RPMI8226 (cell line): ENCODE data around the gene MMP26.
"Not testable (repeated sequence)": the region's sequence is repeated elsewhere in the genome, so short reads cannot be mapped to it uniquely, and the experiment has no call there.

ENCODE experiments used
- DNase-seq: peaks from one replicate; pipeline ENCODE4 v3.0.0-alpha.2; 2015

Gene MMP26

GRCh38 chr11:4704054-4704789 lies at the start of gene MMP26:
TSS of gene MMP26 (plus strand) at chr11:4704784.
- DNase-seq = no peak

GRCh38 chr11:4658629-4659445 lies 45.7 kb upstream of the MMP26 start:
- DNase-seq = no peak

DNA sequence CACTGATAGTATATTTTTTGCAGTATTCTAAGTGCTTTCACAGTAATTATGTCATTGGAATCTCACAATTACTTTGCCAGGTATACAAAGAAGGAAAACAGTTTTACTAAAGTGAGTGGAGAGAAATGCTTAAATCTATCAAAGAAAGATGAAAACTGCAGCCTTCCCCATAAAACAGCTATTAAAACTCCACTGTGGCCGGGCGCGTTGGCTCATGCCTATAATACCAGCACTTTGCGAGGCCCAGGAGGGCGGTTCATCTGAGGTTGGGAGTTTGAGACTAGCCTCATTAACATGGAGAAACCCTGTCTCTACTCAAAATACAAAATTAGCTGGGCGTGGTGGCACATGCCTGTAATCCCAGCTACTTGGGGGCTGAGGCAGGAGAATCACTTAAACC lies 41.7 kb upstream of the MMP26 start:
- no peak for DNase-seq

DNA sequence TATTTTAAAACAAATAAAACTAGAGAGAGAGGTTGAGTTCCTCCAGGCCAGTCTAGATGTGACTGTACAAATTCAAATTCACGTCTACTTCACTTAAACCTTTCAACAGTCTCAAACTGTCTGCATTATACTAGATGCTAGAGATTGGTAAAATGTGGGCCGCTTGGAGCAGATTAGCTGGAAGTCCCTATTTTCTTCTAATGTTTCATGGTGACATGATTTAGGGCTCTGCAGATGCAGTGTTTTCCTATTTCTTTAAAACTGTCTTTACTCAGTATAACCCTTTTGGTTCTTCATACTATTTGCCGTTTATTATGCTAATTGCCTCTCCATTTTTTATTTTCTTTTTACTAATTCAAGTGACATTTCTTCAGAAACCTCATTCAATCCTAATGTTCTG lies 40.4 kb upstream of the MMP26 start:
- no peak for DNase-seq

DNA sequence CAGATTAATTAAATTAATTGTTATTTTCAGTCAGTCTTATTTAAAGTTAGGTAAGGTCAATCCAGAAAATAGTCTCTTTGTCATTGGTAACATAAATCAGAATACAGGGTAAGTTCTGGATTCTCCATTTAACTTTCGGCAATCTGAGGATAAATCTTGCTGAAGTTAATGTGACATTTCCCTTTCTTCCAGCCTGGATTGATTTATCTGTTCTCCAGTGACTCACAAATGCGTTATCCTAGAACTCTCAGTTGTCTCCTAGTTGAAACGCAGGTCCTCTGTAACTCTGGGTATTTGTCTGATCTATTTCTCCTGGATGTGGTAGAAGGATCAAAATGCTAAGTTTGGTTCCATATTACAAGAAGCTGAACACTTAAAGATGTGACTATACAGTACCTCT lies 39.8 kb upstream of the MMP26 start:
- DNase-seq = no peak

GRCh38 chr11:4665424-4665823 lies 39.2 kb upstream of the MMP26 start:
- no peak for DNase-seq

DNA sequence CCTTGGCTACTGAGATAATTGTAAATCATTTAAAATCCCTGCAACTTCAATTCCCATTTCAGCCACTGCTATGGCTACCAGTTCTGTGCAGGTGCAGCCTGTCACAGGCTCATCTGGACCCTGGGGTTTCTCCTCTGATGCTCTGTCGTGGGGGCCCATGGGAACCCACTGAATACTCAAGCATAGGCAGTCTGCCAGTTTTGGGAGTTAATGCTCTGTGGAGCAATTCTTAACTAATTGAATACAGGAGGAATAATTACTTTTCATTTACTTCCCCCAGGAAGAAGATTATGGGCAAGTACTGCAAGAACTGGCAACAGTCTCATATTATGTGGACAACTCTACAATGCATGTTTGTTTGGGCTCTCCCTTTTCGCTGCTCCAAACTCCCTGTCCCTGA lies 32.8 kb upstream of the MMP26 start:
- no peak for DNase-seq

DNA sequence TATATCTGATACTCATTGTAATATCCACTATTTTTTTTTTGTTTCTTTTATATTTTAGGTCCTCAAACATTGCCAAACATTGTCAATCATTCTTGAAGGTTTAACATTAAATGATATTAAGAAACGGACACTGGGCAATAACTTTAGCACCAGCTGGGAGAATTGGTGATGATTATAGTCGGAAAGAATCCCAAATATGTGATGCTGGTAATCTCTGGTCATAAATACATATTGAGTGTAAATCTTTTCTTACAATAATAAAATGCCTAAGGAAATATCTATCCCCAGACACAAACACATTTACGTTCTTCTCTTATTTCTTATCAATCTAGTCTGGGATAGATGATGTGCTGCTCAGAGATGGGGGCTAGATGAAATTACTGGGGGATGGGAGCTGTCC lies 32.1 kb upstream of the MMP26 start:
- no peak for DNase-seq

DNA sequence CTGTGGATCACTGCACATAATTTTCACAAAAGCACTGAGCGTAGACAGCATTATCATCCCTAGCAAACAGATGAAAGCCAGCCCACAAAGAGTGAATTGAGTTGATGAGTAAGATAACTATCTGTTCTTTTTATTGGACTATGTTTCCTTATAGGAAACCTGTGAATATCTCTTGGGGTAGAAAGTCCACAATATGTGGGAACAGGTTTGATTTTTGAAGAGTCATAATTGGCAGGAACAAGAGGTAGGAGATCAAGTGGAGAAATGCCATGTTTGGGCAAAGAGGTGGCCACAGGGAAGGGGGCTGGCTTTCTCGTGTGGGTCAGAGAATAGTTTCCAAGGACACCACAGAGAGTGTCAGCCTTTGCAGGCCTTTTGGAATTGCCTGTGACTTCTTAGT lies 30.8 kb upstream of the MMP26 start:
- DNase-seq = no peak

DNA sequence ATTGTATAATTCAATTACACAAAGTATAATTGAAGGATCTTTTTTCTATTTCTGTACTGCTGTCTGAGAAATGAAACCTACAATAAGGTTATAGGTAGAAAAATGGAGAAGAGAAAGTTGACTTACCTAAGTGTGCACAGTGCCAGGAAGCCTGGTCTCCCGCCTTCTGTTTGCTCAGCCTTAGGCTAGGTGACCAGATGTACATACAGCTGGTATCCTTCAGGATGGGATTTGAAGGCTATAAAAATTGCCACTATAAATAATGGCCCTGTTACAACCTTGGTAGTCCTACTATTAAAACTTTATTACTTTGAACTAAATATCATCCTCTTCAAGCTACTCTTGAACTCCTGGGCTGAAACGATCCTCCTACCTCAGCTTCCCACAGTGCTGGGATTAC lies 26.6 kb upstream of the MMP26 start:
- no peak for DNase-seq

GRCh38 chr11:4680341-4680740 lies 24.2 kb upstream of the MMP26 start:
- DNase-seq = no peak

GRCh38 chr11:4682623-4683419 lies 21.8 kb upstream of the MMP26 start:
- no peak for DNase-seq

DNA sequence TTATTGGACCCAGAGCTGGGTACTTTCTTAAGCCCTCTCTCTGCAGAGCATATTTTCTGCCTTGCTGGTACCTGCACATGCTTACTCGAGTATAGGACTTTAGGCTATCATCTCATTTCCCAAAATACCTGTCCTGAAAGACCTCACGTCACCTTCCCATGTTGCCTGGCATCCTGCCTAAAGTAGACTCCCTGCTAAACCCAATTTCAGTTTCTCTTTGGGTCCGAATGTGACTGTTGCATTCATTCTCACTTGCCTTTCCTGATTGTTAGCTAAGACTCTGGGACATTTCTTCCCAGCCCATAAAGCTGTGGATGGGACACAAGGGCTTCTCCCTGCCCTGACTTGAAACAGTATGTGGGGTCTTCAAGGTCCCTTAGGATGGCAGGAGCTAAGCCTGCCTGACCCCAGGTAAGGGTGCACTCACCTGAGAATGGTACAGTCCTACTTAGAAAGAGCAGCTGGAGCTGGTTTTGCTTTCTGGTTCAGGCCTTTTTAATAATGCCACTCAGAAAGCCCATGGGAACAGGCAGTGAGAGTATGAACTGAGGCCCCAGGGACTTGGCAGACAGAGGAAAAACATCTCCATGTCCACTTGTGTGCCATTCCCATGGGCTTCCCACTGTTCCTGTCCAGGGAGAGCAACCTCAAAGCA lies 19.8 kb upstream of the MMP26 start:
- DNase-seq = peak; percentile 6

GRCh38 chr11:4695442-4695841 lies 9.1 kb upstream of the MMP26 start:
- DNase-seq = no peak

- DNase-seq = no peak
Observed at GRCh38 chr11:4697585-4697984, 7.0 kb upstream of the MMP26 start, which contains the start of gene OR51E2. TSS of gene OR51E2 (minus strand) at chr11:4697853. CDS start at chr11:4682711, 15,142 bp downstream.

- DNase-seq = no peak
Observed at GRCh38 chr11:4699697-4700435, 4.7 kb upstream of the MMP26 start.

- DNase-seq = no peak
Observed at GRCh38 chr11:4700436-4700820, 4.2 kb upstream of the MMP26 start.

DNA sequence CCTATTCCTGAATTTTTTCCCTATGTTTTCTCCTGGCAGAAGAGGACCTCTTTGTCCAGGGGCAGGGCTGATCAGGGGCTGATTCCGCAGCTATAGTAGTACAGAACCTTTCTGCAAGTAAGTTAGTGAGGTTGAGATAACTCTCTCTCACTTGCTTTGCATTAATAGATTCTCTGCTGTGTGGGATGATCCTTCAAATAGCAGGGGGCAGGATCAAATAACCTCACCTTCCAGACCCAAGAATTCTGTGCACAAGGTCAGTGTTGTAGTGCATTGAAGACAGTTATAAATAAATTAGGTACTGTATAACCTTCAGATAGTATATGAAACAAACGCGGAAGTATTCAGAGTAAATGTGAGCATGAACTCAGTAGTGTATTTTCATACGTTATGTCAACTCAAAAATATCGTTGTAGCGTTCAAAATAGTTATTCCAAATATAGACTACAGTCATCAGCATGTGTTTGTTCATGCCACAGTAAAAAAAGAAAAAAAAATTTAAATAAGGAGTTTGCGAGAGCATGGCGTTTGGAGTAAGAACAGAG lies 278 bp downstream of the MMP26 start:
- DNase-seq = no peak

DNA sequence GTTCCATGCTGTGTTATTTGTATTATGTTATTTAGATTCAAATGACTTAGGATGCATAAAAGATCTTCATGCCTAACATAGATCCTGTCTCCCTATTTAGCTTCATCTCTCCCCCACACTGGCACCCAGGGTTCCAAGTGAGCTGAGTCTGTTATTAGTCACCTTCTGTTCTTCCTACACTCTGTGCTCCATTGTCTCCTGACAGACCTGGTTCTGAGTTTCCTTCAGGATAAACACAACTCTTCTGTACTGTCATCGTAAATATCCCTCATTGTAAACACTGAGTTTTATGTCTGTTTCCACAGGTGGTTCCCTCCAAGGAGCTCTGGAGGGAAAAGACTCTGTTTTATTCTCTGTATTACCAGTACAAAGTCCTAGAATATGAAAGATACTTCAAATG lies 8.7 kb downstream of the MMP26 start:
- no peak for DNase-seq

DNA sequence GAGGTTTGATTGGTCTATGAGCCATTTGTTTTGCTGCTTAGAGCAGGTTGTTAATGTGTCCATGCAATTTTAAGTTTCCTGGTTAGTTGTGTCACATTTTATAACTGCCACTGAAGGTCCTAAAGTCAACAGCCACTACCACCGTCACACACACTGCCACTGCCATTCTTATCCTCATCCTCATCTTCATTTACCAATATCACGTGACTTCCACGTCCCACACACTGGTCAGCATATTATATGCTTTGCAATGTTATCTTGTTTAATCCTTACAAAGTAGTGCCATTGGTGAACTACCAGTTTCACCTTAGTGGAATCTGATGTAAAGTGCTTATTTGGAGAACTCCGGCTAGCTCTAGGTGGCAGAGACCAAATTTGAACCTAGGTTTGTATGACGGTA lies 9.7 kb downstream of the MMP26 start:
- DNase-seq = no peak

- not testable (repeated sequence) for DNase-seq
Observed at GRCh38 chr11:4722616-4723534, 18.3 kb downstream of the MMP26 start.
